HepG2 (cell line): ENCODE measurements around the gene MRPL20. TPM values are rescaled to one million over a fixed set of nuclear protein-coding genes. Genes with fewer than 3 reads are reported as not detected.

Experiments
- CAMTA2 ChIP-seq: sonication (generic); formaldehyde crosslinking; IDR thresholded peaks from 2 replicates; pipeline ENCODE4 v1.4.0; 2020; ENCODE audit warnings: mild to moderate bottlenecking, missing genetic modification reagents, borderline replicate concordance
- DZIP1 ChIP-seq: sonication (generic); formaldehyde crosslinking; IDR thresholded peaks from 2 replicates; pipeline ENCODE4 v1.5.0; 2020; ENCODE audit warnings: mild to moderate bottlenecking, missing genetic modification reagents
- GABPA ChIP-seq, 2 experiments: IDR thresholded peaks; 2 replicates each; pipeline ENCODE4 v1.6.1; 2011 to 2016; ENCODE audit warnings: low read depth in 2 of 2, low read length in 1 of 2, missing biosample characterization in 1 of 2, missing genetic modification characterization in 1 of 2
- HNRNPUL1 ChIP-seq: fragments of 200-400 bp; formaldehyde crosslinking; IDR thresholded peaks from 2 replicates; pipeline ENCODE4 v1.6.1; 2017; ENCODE audit warnings: low read depth, mild to moderate bottlenecking, low read length, moderate library complexity
- KLF13 ChIP-seq: sonication (generic); formaldehyde crosslinking; IDR thresholded peaks from 2 replicates; pipeline ENCODE4 v1.4.0; 2020; ENCODE audit warnings: mild to moderate bottlenecking, missing genetic modification reagents
- LCORL ChIP-seq, 2 experiments: fragments of 450-650 bp in 1 of 2; sonication (generic) in 1 of 2; formaldehyde crosslinking in 1 of 2; IDR thresholded peaks; 2 replicates each; pipeline versions ENCODE4 v1.5.0 to v1.6.1; 2017 to 2020; ENCODE audit warnings: antibody characterized with exemption in 1 of 2, missing genetic modification reagents in 1 of 2
- MAF1 ChIP-seq: sonication (generic); formaldehyde crosslinking; IDR thresholded peaks from 2 replicates; pipeline ENCODE4 v1.5.0; 2020; ENCODE audit warnings: missing genetic modification reagents, borderline replicate concordance
- PRPF4 ChIP-seq: fragments of 200-400 bp; formaldehyde crosslinking; IDR thresholded peaks from 2 replicates; pipeline ENCODE4 v1.6.1; 2016; ENCODE audit warnings: low read length, low read depth; ENCODE audit not compliant: poor library complexity, severe bottlenecking
- RERE ChIP-seq: IDR thresholded peaks from 2 replicates; pipeline ENCODE4 v1.6.1; 2016; ENCODE audit warnings: low read depth, missing genetic modification reagents, missing compliant biosample characterization
- SP4 ChIP-seq: sonication (generic); formaldehyde crosslinking; IDR thresholded peaks from 2 replicates; pipeline ENCODE4 v1.8.1; 2023; ENCODE audit warnings: mild to moderate bottlenecking, missing genetic modification reagents
- THAP7 ChIP-seq: sonication (generic); formaldehyde crosslinking; IDR thresholded peaks from 2 replicates; pipeline ENCODE4 v1.8.1; 2023; ENCODE audit warnings: mild to moderate bottlenecking, missing genetic modification reagents
- ZFP37 ChIP-seq: sonication (generic); formaldehyde crosslinking; IDR thresholded peaks from 2 replicates; pipeline ENCODE4 v1.4.0; 2020; ENCODE audit warnings: missing genetic modification reagents, borderline replicate concordance
- ZNF207 ChIP-seq: fragments of 450-650 bp; IDR thresholded peaks from 2 replicates; pipeline ENCODE4 v1.6.1; 2016; ENCODE audit warnings: antibody characterized with exemption, borderline replicate concordance
- ZNF614 ChIP-seq: IDR thresholded peaks from 2 replicates; pipeline ENCODE4 v1.6.1; 2018; ENCODE audit warnings: missing biosample characterization, missing genetic modification reagents, inconsistent platforms, borderline replicate concordance
- ZNF704 ChIP-seq: sonication (generic); formaldehyde crosslinking; IDR thresholded peaks from 2 replicates; pipeline ENCODE4 v1.8.1; 2023; ENCODE audit warnings: mild to moderate bottlenecking, inconsistent platforms, moderate library complexity, missing genetic modification reagents, borderline replicate concordance
- ZNF784 ChIP-seq: sonication (generic); formaldehyde crosslinking; IDR thresholded peaks from 2 replicates; pipeline ENCODE4 v1.5.1; 2020; ENCODE audit warnings: missing genetic modification reagents, mild to moderate bottlenecking, borderline replicate concordance
- polyA plus RNA-seq, 8 experiments: library from polyadenylated mRNA; depleted of rRNA in 3 of 8; stranded (reverse) in 7 of 8; unstranded in 1 of 8; fragments of >200 nt; fragmentation: Illumina TruSeq in 4 of 8; extraction: Trizol in 4 of 8; gene quantifications; 2 replicates each; pipeline versions ENCODE4 v1.2.1 to v1.2.3, GENCODE V29; 2011 to 2016; ENCODE audit warnings: low read depth in 4 of 8, missing spikeins in 1 of 8, mixed read lengths in 1 of 8; ENCODE audit not compliant: insufficient read depth in 1 of 8
- total RNA-seq, 5 experiments: library from RNA; depleted of rRNA; stranded (reverse); fragments of >200 nt; fragmentation: Illumina TruSeq; extraction: Trizol; gene quantifications; 2 replicates each; pipeline ENCODE4 v1.2.3, GENCODE V29; 2016; ENCODE audit warnings: low read depth in 1 of 5

Gene MRPL20
- total and polyA plus RNA-seq, 2 of the 13 experiments (the other 11 are each of a cell fraction or from before 2014, with no cell fraction given) = 59.2 to 127 TPM

- TF ChIP-seq SP4 (CRISPR knock-in tag) = peak; percentile 97
- TF ChIP-seq HNRNPUL1 = no peak
- peak; percentile 72; the same call in 1 of the 2 replicates for TF ChIP-seq ZNF704 (CRISPR knock-in tag)
- TF ChIP-seq RERE (CRISPR knock-in tag) = peak; percentile 26; the same call in 1 of the 2 replicates
- no peak for TF ChIP-seq KLF13 (CRISPR knock-in tag)
- no peak for TF ChIP-seq MAF1 (CRISPR knock-in tag)
- TF ChIP-seq THAP7 (CRISPR knock-in tag) = 0 out of 2 replicates have a peak, but pooled peaks have one; percentile 61
- TF ChIP-seq CAMTA2 (CRISPR knock-in tag) = no peak
- TF ChIP-seq DZIP1 (CRISPR knock-in tag) = no peak
- TF ChIP-seq ZNF207 = no peak
- TF ChIP-seq ZFP37 (CRISPR knock-in tag) = no peak
- TF ChIP-seq LCORL (IDR thresholded peaks at IDR 0.05) = no peak
- peak; percentile 55; the same call in 1 of the 2 replicates for TF ChIP-seq LCORL (CRISPR knock-in tag; IDR thresholded peaks at IDR 0.05)
- TF ChIP-seq ZNF614 (CRISPR knock-in tag) = no peak
- TF ChIP-seq ZNF784 = peak; percentile 21; the same call in 1 of the 2 replicates
- TF ChIP-seq PRPF4 = no peak
- TF ChIP-seq GABPA (IDR thresholded peaks at IDR 0.05; ENCODE audit: low read depth, low read length) = no peak
- TF ChIP-seq GABPA (CRISPR knock-in tag; IDR thresholded peaks at IDR 0.05; ENCODE audit: low read depth) = peak; percentile 90
Observed at GRCh38 chr1:1399187-1399871, 7.8 kb downstream of the MRPL20 start, which contains the start of gene CCNL2 (continued).
